Activated CD4-positive, alpha-beta T cell treated with anti-CD3 and anti-CD28 coated beads, Interleukin-2, amount 50 U/mL, for 1 hour (primary cell): ENCODE results near the gene UQCC3.
"Not testable (repeated sequence)": the region's sequence is repeated elsewhere in the genome, so short reads cannot be mapped to it uniquely, and the experiment has no call there.

ENCODE experiments used
- DNase-seq: peaks from one replicate; pipeline ENCODE4 v3.0.0-alpha.2; 2020

Gene UQCC3

GRCh38 chr11:62671608-62672389 is at the start of gene UQCC3, which contains the start of gene LBHD1:
TSS of gene UQCC3 (plus strand) at chr11:62671673. CDS start at chr11:62671746, 73 bp downstream.
TSS of gene LBHD1 (minus strand) at chr11:62672267. CDS start at chr11:62670031, 2,236 bp downstream.
- DNase-seq, result peak; percentile 65

GRCh38 chr11:62622476-62623089 is 48.9 kb upstream of the UQCC3 start:
- no peak for DNase-seq

- no peak for DNase-seq
Observed at GRCh38 chr11:62627713-62628112, 43.8 kb upstream of the UQCC3 start.

GRCh38 chr11:62632492-62632891 is 39.0 kb upstream of the UQCC3 start:
- no peak for DNase-seq

GRCh38 chr11:62644220-62644619 is 27.3 kb upstream of the UQCC3 start:
- no peak for DNase-seq

- DNase-seq, result no peak
Observed at GRCh38 chr11:62645671-62645945, 25.9 kb upstream of the UQCC3 start.

- peak; percentile 99 for DNase-seq
Observed at GRCh38 chr11:62645946-62646824, 25.3 kb upstream of the UQCC3 start, which contains the start of gene GANAB. TSS of gene GANAB (minus strand) at chr11:62646613. CDS start at chr11:62646599, 14 bp downstream.

GRCh38 chr11:62646825-62647608 is 24.5 kb upstream of the UQCC3 start:
- DNase-seq, result no peak

GRCh38 chr11:62647609-62648005 is 23.9 kb upstream of the UQCC3 start:
- DNase-seq, result no peak

- DNase-seq, result no peak
Observed at GRCh38 chr11:62648185-62648966, 23.1 kb upstream of the UQCC3 start.

GRCh38 chr11:62648967-62649364 is 22.5 kb upstream of the UQCC3 start:
- DNase-seq, result no peak

- DNase-seq, result no peak
Observed at GRCh38 chr11:62649486-62649885, 22.0 kb upstream of the UQCC3 start.

- not testable (repeated sequence) for DNase-seq
Observed at GRCh38 chr11:62650283-62650682, 21.2 kb upstream of the UQCC3 start.

- DNase-seq, result no peak
Observed at GRCh38 chr11:62652161-62653006, 19.1 kb upstream of the UQCC3 start.

GRCh38 chr11:62654297-62654696 is 17.2 kb upstream of the UQCC3 start:
- no peak for DNase-seq

- no peak for DNase-seq
Observed at GRCh38 chr11:62656796-62657429, 14.6 kb upstream of the UQCC3 start.

- DNase-seq, result peak; percentile 46
Observed at GRCh38 chr11:62664405-62665074, 6.9 kb upstream of the UQCC3 start.

GRCh38 chr11:62665075-62665598 is 6.3 kb upstream of the UQCC3 start, which contains the start of the genes C11orf98 and CSKMT:
TSS of gene C11orf98 (minus strand) at chr11:62665210. CDS start at chr11:62665169, 41 bp downstream.
TSS of gene CSKMT (plus strand) at chr11:62665312. CDS start at chr11:62665880, 568 bp downstream.
- DNase-seq, result peak; percentile 95

- peak; percentile 57 for DNase-seq
Observed at GRCh38 chr11:62665599-62666258, 5.7 kb upstream of the UQCC3 start.
